SH-SY5Y (cell line): ENCODE results near the gene GP9.

Source experiments
- GATA2 ChIP-seq: IDR thresholded peaks from 2 replicates; pipeline ENCODE4 v1.6.1; 2011; ENCODE audit warnings: mild to moderate bottlenecking, low read depth, low read length
- GATA3 ChIP-seq: IDR thresholded peaks from 2 replicates; pipeline ENCODE4 v1.6.1; 2011; ENCODE audit warnings: low read depth, mild to moderate bottlenecking, low read length, moderate library complexity

DNA sequence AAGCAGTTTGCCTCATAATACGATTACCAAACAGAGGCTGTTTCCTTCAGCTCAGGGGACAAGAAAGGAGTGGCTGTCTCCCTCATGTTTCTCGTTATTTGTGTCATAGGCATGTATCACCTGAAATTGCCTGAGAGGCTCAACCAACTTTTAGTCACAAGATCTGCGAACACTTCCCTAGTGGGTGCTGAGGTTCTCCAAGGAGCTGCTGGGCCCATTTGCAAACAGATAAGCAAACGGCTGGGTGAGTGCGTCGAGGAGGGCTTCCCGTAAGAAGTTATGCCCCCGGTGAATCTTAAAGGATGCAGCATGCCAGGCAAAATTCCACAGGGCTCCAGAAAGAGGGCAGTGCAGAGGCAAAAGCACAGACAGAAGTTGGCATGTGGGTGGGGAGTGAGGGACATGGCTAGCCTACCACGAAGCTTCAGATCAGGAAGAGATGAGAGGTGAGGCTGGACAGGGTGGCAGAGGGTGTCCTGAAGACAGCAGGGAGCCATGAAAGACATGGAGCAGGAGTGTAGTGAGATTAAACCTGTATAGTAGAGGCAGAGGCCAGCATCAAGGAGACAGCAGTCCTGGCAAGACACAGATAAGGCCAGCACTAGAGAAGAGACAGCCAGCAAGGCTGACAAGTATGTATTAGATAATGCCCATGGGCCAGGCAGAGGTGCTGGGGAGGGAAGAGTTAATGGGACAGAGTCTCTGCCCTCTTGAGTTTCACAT lies 4.0 kb upstream of the GP9 start:
- TF ChIP-seq GATA2 (no peak), GATA3 (no peak)
